Measurements from ENCODE around the gene HOXD3.
A peak's percentile ranks its signal among the peaks of the same experiment; 100 is the strongest.

Gene HOXD3

GRCh38 chr2:176156807-176157498 lies at the start of gene HOXD3:
TSS of gene HOXD3 (plus strand) at chr2:176157307. CDS start at chr2:176169115, 11,808 bp downstream.
- DNase-seq (ENCODE audit: low read depth), result no peak

DNA sequence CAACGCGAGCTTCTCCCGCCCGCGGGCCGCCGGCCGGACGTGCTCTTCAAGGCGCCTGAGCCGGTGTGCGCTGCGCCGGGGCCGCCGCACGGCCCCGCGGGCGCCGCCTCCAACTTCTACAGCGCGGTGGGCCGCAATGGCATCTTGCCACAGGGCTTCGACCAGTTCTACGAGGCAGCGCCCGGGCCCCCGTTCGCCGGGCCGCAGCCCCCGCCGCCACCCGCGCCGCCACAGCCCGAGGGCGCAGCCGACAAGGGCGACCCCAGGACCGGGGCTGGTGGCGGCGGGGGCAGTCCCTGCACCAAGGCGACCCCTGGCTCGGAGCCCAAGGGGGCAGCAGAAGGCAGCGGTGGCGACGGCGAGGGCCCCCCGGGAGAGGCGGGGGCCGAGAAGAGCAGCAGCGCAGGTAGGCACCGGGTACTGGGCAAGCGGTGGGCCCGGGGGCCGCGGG lies 49.4 kb upstream of the HOXD3 start:
- no peak for DNase-seq (ENCODE audit: low read depth)

GRCh38 chr2:176109192-176109901 lies 47.8 kb upstream of the HOXD3 start:
- no peak for DNase-seq (ENCODE audit: low read depth)

DNA sequence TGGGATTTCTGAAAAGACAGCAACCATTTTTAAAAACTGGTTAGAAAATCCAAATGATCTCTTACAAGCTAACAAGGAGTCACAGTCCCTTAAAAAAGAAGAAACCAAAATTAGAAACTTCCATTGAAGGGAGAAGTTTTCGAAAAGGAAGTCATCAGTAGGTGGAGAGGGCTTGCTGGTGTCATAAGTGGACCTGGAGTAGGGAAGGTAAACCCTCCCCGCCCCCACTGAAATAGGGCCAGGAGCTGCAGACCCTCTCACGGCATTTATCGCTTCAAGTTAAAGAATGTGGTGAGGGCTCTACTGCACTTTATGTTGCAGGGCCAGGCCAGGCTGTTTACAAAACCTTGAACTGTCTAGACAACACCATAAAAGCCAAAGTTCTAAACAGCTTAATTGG lies 47.2 kb upstream of the HOXD3 start:
- DNase-seq (ENCODE audit: low read depth), result no peak

GRCh38 chr2:176110415-176111308 lies 46.4 kb upstream of the HOXD3 start:
- DNase-seq (ENCODE audit: low read depth), result no peak

- DNase-seq (ENCODE audit: low read depth), result peak; percentile 41
Observed at GRCh38 chr2:176111309-176111663, 45.8 kb upstream of the HOXD3 start.

GRCh38 chr2:176111846-176112374 lies 45.2 kb upstream of the HOXD3 start:
- DNase-seq (ENCODE audit: low read depth), result no peak

- no peak for DNase-seq (ENCODE audit: low read depth)
Observed at GRCh38 chr2:176112375-176113302, 44.5 kb upstream of the HOXD3 start.

GRCh38 chr2:176114120-176114929 lies 42.8 kb upstream of the HOXD3 start:
- no peak for DNase-seq (ENCODE audit: low read depth)

DNA sequence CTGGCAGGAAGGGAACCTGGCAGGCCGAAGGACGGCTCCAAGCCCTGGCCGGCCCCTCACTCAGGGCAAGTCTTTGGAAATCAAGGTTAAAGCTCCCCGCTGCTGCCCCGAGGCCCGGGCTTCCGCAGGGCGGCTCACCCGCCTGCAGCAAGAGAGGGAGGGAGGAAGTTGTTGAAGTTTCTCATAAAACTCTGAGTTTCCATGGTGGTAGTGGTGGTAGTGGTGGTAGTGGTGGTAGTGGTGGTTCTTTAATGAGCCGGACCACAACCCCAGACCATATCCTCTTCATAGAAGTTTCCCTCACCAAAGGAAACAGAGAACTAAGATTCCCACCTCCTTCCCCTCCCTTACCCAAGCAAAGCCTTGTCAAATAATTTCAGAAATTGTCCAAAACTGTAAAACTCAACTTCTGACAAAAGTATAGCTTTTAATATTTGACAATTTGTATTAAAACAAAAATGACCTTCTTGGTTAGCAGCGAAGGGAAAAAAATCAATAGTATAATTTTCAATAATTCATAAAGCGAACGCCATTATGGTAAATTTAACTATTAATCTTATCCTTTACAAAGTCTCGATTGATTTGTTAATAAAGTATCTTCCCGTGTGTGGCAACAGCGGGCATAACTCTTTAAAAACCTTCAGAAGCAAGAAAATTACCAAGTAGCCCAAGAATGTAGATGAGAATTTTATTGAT lies 42.0 kb upstream of the HOXD3 start:
- DNase-seq (ENCODE audit: low read depth), result no peak

- no peak for DNase-seq (ENCODE audit: low read depth)
Observed at GRCh38 chr2:176115883-176116813, 41.0 kb upstream of the HOXD3 start, which contains the start of gene HOXD10. TSS of gene HOXD10 (plus strand) at chr2:176116778. CDS start at chr2:176116834, 56 bp downstream.

DNA sequence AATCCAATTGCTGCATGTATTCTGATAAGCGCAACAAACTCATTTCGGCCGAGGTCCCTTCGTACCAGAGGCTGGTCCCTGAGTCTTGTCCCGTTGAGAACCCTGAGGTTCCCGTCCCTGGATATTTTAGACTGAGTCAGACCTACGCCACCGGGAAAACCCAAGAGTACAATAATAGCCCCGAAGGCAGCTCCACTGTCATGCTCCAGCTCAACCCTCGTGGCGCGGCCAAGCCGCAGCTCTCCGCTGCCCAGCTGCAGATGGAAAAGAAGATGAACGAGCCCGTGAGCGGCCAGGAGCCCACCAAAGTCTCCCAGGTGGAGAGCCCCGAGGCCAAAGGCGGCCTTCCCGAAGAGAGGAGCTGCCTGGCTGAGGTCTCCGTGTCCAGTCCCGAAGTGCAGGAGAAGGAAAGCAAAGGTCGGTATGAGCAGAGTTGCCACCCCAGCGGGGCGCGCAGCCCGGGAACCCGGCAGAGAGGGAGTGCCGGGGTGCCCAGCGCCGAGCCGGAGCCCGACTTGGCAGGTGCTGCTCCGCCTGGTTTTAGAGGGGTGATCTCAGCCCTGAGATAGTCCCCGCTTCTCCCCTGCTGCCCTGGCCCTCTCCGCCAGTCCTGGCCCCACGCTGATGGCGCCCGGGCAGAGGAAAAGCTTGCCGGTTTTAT lies 39.8 kb upstream of the HOXD3 start:
- DNase-seq (ENCODE audit: low read depth), result no peak

DNA sequence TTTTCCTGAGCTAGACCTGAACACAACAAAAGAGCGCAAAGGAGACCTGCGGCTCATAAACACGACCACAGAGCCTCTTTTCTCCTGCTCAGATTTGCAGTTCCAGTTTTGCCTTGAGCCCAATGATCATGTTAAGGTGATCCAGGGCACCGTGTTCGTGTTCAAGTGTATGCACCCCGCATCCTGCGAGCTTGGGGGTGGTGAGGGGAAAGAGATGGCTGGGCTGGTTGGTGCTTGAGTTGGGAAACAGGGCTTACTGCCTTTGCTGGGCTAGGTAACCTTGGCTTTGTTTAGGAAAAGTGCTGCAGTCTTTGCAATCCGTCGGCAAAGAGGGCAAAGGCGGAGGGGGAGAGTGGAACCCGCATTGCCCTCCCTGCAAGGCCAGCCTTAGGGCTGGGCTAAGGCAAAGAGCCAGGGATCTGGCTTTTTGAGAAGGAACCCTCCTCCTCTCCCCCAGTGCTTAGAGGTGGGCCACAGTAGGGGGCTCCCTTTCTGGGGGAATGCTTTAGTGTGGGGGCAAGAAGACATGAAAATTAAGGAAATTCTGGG lies 39.2 kb upstream of the HOXD3 start:
- no peak for DNase-seq (ENCODE audit: low read depth)

GRCh38 chr2:176118601-176119339 lies 38.3 kb upstream of the HOXD3 start:
- no peak for DNase-seq (ENCODE audit: low read depth)

DNA sequence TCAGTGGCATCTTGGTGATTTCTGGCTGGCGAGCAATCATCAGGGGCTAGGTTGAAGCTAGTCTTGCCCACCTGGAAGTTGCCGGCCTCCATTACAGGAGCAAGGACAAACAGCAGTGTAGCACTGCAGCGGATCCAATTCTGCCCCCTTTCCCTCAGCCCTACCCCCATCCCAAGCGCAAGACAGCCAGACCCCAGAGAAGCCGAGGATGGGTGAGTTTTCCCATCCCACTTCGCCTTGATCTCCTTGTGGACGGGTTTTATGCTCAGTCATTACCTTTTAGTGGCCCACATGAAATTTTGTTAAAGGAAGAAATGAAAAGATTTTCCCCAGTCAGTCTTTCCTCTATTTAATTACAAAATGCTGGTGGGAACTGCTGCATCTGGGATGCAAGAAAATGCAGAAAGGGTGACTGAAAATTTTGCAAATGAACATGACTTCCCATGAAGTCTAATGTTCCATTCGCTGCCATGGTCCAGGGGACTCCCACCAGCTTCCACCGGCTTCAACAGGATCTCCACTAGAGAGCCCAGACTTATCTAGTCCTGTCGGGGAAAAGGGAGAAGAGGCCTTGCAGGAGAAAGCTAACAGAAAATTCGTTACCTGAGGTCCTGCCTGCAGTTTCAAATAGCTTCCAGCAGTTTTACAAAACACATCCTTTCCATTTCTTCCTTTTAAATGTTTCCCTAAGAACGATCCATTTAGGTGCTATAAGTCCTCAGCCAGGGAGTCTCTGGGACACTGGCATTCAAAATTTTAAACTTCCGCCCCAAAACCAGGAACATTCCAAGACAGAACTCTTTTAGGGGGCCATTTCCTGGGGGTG lies 36.5 kb upstream of the HOXD3 start:
- DNase-seq (ENCODE audit: low read depth), result no peak
